Neuronal stem cell (in vitro differentiated cells): ENCODE measurements around the gene TPM4.

Experiments
- DNase-seq: peaks from one replicate; pipeline ENCODE4 v3.0.0-alpha.2; 2013; ENCODE audit warnings: low spot score
- H2AFZ ChIP-seq: one replicate; pipeline ENCODE4 v1.6.1; 2013; ENCODE audit warnings: mild to moderate bottlenecking, low read length, inconsistent platforms
- H2AK5ac ChIP-seq: 2 replicates; pipeline ENCODE4 v1.6.1; 2013; ENCODE audit warnings: low read depth, mild to moderate bottlenecking, inconsistent platforms, low read length, moderate library complexity, mixed read lengths
- H2BK120ac ChIP-seq: 2 replicates; pipeline ENCODE4 v1.6.1; 2013; ENCODE audit warnings: low read depth, mild to moderate bottlenecking, inconsistent platforms, low read length, moderate library complexity, mixed read lengths
- H2BK12ac ChIP-seq: one replicate; pipeline ENCODE4 v1.6.1; 2013; ENCODE audit warnings: low read length, inconsistent platforms
- H2BK15ac ChIP-seq: 2 replicates; pipeline ENCODE4 v1.6.1; 2013; ENCODE audit warnings: mild to moderate bottlenecking, low read length, inconsistent platforms, mixed read lengths
- H2BK5ac ChIP-seq: one replicate; pipeline ENCODE4 v1.6.1; 2013; ENCODE audit warnings: inconsistent platforms, mild to moderate bottlenecking, low read length, moderate library complexity
- H3K14ac ChIP-seq: one replicate; pipeline ENCODE4 v1.6.1; 2013; ENCODE audit warnings: low read length, inconsistent platforms
- H3K18ac ChIP-seq: 2 replicates; pipeline ENCODE4 v1.6.1; 2013; ENCODE audit warnings: low read length, inconsistent platforms
- H3K23ac ChIP-seq: 2 replicates; pipeline ENCODE4 v1.6.1; 2013; ENCODE audit warnings: low read depth, mild to moderate bottlenecking, mixed read lengths, low read length, inconsistent platforms; ENCODE audit not compliant: poor library complexity
- H3K27ac ChIP-seq: replicated peaks from 3 replicates; pipeline ENCODE4 v1.5.1; 2013; ENCODE audit warnings: low read length, inconsistent platforms
- H3K27me3 ChIP-seq, 3 experiments: 2 replicates each; pipeline ENCODE4 v1.6.1; 2013; ENCODE audit warnings: low read length in 3 of 3, mild to moderate bottlenecking in 2 of 3, inconsistent platforms in 1 of 3, low read depth in 1 of 3, mixed read lengths in 1 of 3, moderate library complexity in 1 of 3; ENCODE audit not compliant: control insufficient read depth in 3 of 3, insufficient read depth in 3 of 3
- H3K36me3 ChIP-seq, 2 donors: replicated peaks in 1 of 2; 2 replicates each; pipeline ENCODE4 v1.6.1; 2013; ENCODE audit warnings: low read length in 2 of 2; ENCODE audit not compliant: control insufficient read depth in 2 of 2, insufficient read depth in 2 of 2
- H3K4ac ChIP-seq: 2 replicates; pipeline ENCODE4 v1.6.1; 2013; ENCODE audit warnings: inconsistent platforms, mild to moderate bottlenecking, low read length, moderate library complexity
- H3K4me1 ChIP-seq, 2 donors: 1 replicate in 1 of 2; 2 replicates in 1 of 2; pipeline ENCODE4 v1.6.1; 2013; ENCODE audit warnings: low read length in 2 of 2, low read depth in 1 of 2; ENCODE audit not compliant: control insufficient read depth in 2 of 2, insufficient read depth in 1 of 2
- H3K4me2 ChIP-seq: one replicate; pipeline ENCODE4 v1.6.1; 2013; ENCODE audit warnings: mild to moderate bottlenecking, low read length, inconsistent platforms; ENCODE audit not compliant: insufficient read depth, poor library complexity, severe bottlenecking
- H3K4me3 ChIP-seq, 2 donors: 2 replicates each; pipeline ENCODE4 v1.5.1; 2013; ENCODE audit warnings: low read length in 2 of 2, mild to moderate bottlenecking in 2 of 2, inconsistent platforms in 1 of 2, moderate library complexity in 1 of 2
- H3K79me1 ChIP-seq: one replicate; pipeline ENCODE4 v1.6.1; 2013; ENCODE audit warnings: low read depth, mild to moderate bottlenecking, inconsistent platforms, low read length, moderate library complexity
- H3K9ac ChIP-seq: one replicate; pipeline ENCODE4 v1.6.1; 2013; ENCODE audit warnings: mild to moderate bottlenecking, low read depth, low read length, inconsistent platforms; ENCODE audit not compliant: poor library complexity
- H3K9me3 ChIP-seq, 2 donors: replicated peaks in 1 of 2; 2 replicates each; pipeline versions ENCODE3 to v1.6.1; 2013; ENCODE audit warnings: low read length in 2 of 2, mild to moderate bottlenecking in 2 of 2, inconsistent platforms in 1 of 2, low read depth in 1 of 2, mixed read lengths in 1 of 2, moderate library complexity in 1 of 2; ENCODE audit not compliant: control insufficient read depth in 2 of 2, insufficient read depth in 1 of 2
- H4K8ac ChIP-seq: one replicate; pipeline ENCODE4 v1.6.1; 2013; ENCODE audit warnings: low read depth, mild to moderate bottlenecking, inconsistent platforms, low read length, moderate library complexity
- H4K91ac ChIP-seq: one replicate; pipeline ENCODE4 v1.6.1; 2013; ENCODE audit warnings: low read length, low read depth, mild to moderate bottlenecking, inconsistent platforms; ENCODE audit not compliant: poor library complexity
- WGBS, 2 donors: extraction: QIAGEN DNeasy Blood & Tissue Kit; methylation state at CpG; one replicate each; pipeline ENCODE4 v1.1.7; 2013; ENCODE audit warnings: missing lambda C conversion rate in 2 of 2, mixed read lengths in 1 of 2; ENCODE audit not compliant: insufficient read length in 2 of 2, insufficient replicate concordance in 1 of 2; ENCODE audit errors: extremely low coverage in 2 of 2; 5-methylcytosine and 5-hydroxymethylcytosine counted together

The TPM4 gene

DNA sequence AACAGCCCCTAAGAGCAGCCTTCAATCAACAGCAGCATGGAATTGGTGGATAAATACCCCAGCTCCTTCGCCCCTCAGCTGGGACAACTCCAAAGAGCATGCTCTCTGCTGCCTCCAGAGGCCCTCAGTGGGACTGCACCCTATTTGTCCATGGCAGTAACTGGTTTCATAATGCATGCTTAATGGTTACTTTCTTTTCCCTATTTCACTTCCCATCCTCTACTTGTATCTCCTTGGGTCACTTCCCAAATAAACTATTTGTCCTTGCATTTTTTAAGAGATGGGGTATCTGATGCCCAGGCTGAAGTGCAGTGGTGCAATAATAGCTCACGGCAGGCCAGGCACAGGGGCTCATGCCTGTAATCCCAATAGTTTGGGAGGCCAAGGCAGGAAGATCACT lies 13.5 kb upstream of the TPM4 start:
- Histone ChIP-seq H3K36me3 (no peaks in the 10 kb centered on the region), H3K27me3 (no peaks in the 10 kb centered on the region), H3K4ac (no peak overlapping the region), H3K79me1 (no peaks in the 10 kb centered on the region), H2BK120ac (no peak overlapping the region), H2AK5ac (no peak overlapping the region), H3K23ac (no peak overlapping the region), H2BK15ac (no peak overlapping the region), H3K4me3 (no peak overlapping the region), H3K4me1 (peaks cover 0 to 13% of the 10 kb centered on the region in 2 donors), H4K91ac (no peak overlapping the region), H3K27ac (no peak overlapping the region), H2BK12ac (no peak overlapping the region), H3K4me2 (no peak overlapping the region), H4K8ac (no peak overlapping the region), H3K9ac (no peak overlapping the region), H2AFZ (no peak overlapping the region), H2BK5ac (no peak overlapping the region), H3K18ac (no peak overlapping the region), H3K14ac (no peak overlapping the region), H3K9me3 (peaks cover 3 to 7% of the 10 kb centered on the region in 2 donors)
- no peak for DNase-seq
- no CpG with 5 or more reads among the region's 2 CpGs for WGBS, 2 donors

DNA sequence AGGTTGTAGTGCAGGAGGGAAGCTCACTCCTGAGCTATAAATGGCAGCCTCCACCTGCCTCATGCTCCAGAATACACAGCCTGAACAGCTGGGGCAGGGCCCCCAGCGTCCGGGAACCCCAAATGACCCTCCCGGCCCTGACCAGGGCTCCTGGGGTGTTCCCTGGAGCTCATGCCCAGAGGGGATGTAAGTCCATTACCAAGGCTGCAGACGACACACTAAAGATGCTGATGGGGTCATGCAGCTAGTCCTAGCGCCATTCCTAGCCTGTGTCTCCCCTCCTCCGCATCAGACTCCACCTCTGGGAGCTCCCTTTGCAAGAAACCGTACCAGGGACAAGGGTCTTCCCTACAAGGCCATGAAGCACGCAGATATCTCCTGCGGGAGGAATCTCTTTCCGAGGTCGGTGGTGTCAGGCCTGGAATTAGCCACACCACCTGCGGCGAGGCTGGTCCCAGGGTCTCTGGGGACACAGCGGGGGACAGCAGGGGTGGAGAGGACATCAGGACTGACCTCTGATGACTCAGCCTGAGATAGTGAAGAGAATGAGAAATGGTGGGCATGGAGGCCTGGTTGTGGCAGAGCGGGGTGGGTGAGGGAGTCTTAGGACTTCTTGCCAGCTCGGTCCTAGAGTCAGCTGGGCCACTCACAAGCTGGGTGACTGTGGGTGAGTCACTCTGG lies 11.9 kb upstream of the TPM4 start:
- H3K36me3 ChIP-seq, result no peaks in the 10 kb centered on the region
- no peak overlapping the region for H2BK120ac ChIP-seq
- H3K9ac ChIP-seq, result peak overlapping the region; percentile 38
- H3K18ac ChIP-seq, result no peak overlapping the region
- H2AK5ac ChIP-seq, result peak overlapping the region; percentile 47
- H3K14ac ChIP-seq, result no peak overlapping the region
- H3K4me2 ChIP-seq, result no peak overlapping the region
- H2BK5ac ChIP-seq, result no peak overlapping the region
- no peak overlapping the region for H2BK15ac ChIP-seq
- no peak overlapping the region for H3K4me3 ChIP-seq
- H3K79me1 ChIP-seq, result no peaks in the 10 kb centered on the region
- H3K27ac ChIP-seq, result no peak overlapping the region
- DNase-seq, result no peak
- peak overlapping the region; percentile 18 for H2AFZ ChIP-seq
- peaks cover 0 to 13% of the 10 kb centered on the region in 2 donors for H3K4me1 ChIP-seq
- no peak overlapping the region for H3K4ac ChIP-seq
- H4K91ac ChIP-seq, result no peak overlapping the region
- peaks cover 3 to 5% of the 10 kb centered on the region in 2 donors for H3K9me3 ChIP-seq
- H2BK12ac ChIP-seq, result no peak overlapping the region
- H3K23ac ChIP-seq, result no peak overlapping the region
- H3K27me3 ChIP-seq, result no peaks in the 10 kb centered on the region
- no CpG with 5 or more reads among the region's 16 CpGs for whole genome bisulfite sequencing, 2 donors
- no peak overlapping the region for H4K8ac ChIP-seq

DNA sequence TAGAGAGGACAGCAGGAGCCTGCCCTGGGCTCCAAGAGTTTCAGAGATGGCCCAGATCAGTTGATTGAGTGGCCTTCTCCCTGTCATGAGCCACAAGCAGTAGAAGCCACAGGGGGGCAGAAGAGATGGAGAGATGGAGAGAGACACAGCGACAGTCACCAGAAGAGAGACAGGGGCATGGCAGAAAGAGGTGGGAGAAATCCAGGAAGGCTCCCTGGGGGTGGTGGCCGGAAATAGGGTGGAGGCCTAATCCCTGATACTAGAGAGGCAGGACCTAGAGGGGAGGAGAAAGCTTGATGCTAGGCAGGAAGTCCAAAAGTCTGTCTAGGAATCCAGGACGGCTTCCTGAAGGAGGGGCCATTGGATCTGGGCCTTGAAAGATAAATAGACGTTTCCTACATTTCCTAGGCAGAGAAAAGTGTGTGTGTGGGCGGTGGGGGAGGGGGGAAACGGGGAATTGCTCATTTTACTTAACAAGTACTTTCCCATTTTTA lies 9.6 kb upstream of the TPM4 start:
- H3K4me3 ChIP-seq, result no peak overlapping the region
- H3K27ac ChIP-seq, result no peak overlapping the region
- H3K4ac ChIP-seq, result no peak overlapping the region
- H4K8ac ChIP-seq, result no peak overlapping the region
- no peak overlapping the region for H2BK15ac ChIP-seq
- no peak overlapping the region for H2BK12ac ChIP-seq
- H3K36me3 ChIP-seq, result no peaks in the 10 kb centered on the region
- no peak overlapping the region for H3K18ac ChIP-seq
- no peak overlapping the region for H3K14ac ChIP-seq
- H3K4me1 ChIP-seq, result peaks cover 0 to 17% of the 10 kb centered on the region in 2 donors
- no peak for DNase-seq
- no peak overlapping the region for H2BK120ac ChIP-seq
- no peak overlapping the region for H4K91ac ChIP-seq
- no peaks in the 10 kb centered on the region for H3K79me1 ChIP-seq
- no peak overlapping the region for H3K23ac ChIP-seq
- H3K9me3 ChIP-seq, result peaks cover 2 to 3% of the 10 kb centered on the region in 2 donors
- H3K27me3 ChIP-seq, result no peaks in the 10 kb centered on the region
- peak overlapping the region; percentile 42 for H2AFZ ChIP-seq
- H3K4me2 ChIP-seq, result no peak overlapping the region
- no peak overlapping the region for H2AK5ac ChIP-seq
- WGBS, 2 donors, result no CpG with 5 or more reads among the region's 6 CpGs
- H3K9ac ChIP-seq, result no peak overlapping the region
- H2BK5ac ChIP-seq, result no peak overlapping the region

DNA sequence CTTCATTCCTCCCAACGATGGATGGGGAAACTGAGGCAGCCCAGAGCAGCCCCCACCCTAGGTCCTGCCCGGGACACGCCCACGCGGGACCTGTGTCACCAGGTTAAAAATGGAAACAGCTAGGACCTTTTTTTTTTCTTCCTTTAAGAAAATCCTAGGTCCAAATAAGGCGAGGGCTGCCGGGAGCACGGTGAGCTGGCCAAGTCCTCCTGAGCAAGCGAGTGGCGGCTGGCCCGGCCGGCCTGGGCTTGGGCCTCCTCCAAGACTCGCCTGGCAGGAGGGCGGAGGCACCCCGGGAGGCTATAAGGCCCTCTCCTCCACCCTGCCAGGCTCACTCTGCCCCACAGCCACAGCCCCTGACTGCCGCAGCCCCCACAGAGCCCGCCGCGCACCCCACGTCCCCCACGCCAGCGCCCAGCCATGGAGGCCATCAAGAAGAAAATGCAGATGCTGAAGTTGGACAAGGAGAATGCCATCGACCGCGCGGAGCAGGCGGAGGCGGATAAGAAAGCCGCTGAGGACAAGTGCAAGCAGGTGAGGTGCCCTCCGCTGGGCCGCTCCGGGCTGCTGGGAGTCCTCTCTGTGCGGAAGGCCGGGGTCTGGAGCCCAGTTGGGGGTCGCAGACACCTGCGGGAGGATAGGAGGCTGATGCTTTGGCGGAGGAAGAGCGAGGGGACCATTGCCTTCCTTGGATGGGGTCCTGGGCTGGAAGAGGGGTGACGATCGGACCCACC lies 8.9 kb upstream of the TPM4 start:
- Histone ChIP-seq H3K9me3 (peaks cover 0 to 2% of the 10 kb centered on the region in 2 donors), H3K36me3 (no peaks in the 10 kb centered on the region), H3K27ac (no peak overlapping the region), H2AK5ac (peak overlapping the region; percentile 56), H2BK5ac (no peak overlapping the region), H2BK12ac (no peak overlapping the region), H3K27me3 (no peaks in the 10 kb centered on the region), H3K14ac (no peak overlapping the region), H3K4me3 (no peak overlapping the region), H3K18ac (no peak overlapping the region), H2BK15ac (no peak overlapping the region), H3K4me1 (peaks cover 0 to 23% of the 10 kb centered on the region in 2 donors), H4K8ac (no peak overlapping the region), H3K9ac (peak overlapping the region; percentile 7), H3K4ac (no peak overlapping the region), H4K91ac (no peak overlapping the region), H3K23ac (no peak overlapping the region), H2AFZ (peak overlapping the region; percentile 6), H3K4me2 (no peak overlapping the region), H2BK120ac (no peak overlapping the region), H3K79me1 (no peaks in the 10 kb centered on the region)
- no peak for DNase-seq
- WGBS, 2 donors, result no CpG with 5 or more reads among the region's 40 CpGs
